Measurements from ENCODE around the gene ST6GALNAC3. TPM values are rescaled to one million over a fixed set of nuclear protein-coding genes. Genes with fewer than 3 reads are reported as not detected.

The ST6GALNAC3 gene
- total RNA-seq, 1 donor from 2014 or later = 22.0 TPM

DNA sequence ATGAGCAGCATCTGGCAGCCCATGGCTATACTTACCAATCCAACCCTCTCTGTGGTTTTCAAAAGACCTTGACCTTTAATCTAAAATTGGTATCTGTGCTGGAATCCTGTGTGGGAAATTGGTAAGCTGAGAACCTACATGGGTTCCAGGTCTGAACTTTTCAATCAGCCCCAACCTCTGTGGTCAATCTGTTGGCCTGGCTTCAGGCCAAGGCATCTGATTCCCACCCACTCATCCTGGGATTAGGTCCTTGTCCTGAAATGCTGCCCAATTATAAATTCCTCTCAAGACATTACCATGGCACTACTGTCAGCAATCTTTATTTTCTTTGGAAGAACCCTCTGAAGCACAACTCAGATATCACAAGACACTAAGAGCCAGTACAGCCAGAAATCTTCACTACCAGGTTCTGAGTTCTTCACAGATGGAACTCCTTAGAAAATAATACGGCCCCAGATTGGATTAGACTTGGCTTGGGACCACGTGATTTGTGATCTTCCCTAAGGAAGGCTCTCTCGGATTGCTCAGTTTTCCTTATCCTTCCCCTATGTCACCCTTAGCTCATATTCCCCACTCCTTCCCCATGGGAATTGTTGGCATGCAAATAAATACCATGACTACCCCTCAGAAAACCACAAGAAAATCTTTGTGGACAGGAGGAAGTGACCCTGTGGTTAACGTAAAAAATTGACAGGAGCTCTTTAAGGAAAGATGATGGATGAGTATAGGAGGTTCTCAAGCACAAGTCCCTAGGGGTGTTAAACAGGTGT, 584.8 kb downstream of the ST6GALNAC3 start:
- no peaks in the 10 kb centered on the region for H3K36me3 Mint-ChIP-seq (ENCODE audit: low read depth)
- no peak for DNase-seq (ENCODE audit: low read depth, low spot score)
- TF ChIP-seq, protein P1, sequence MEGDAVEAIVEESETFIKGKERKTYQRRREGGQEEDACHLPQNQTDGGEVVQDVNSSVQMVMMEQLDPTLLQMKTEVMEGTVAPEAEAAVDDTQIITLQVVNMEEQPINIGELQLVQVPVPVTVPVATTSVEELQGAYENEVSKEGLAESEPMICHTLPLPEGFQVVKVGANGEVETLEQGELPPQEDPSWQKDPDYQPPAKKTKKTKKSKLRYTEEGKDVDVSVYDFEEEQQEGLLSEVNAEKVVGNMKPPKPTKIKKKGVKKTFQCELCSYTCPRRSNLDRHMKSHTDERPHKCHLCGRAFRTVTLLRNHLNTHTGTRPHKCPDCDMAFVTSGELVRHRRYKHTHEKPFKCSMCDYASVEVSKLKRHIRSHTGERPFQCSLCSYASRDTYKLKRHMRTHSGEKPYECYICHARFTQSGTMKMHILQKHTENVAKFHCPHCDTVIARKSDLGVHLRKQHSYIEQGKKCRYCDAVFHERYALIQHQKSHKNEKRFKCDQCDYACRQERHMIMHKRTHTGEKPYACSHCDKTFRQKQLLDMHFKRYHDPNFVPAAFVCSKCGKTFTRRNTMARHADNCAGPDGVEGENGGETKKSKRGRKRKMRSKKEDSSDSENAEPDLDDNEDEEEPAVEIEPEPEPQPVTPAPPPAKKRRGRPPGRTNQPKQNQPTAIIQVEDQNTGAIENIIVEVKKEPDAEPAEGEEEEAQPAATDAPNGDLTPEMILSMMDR (conservative IDR thresholded peaks at IDR 0.05) = no peak
- H3K27me3 Mint-ChIP-seq (ENCODE audit: low read depth) = no peaks in the 10 kb centered on the region
- H3K4me3 Mint-ChIP-seq = no peak overlapping the region
- no peak overlapping the region for H3K27ac Mint-ChIP-seq (ENCODE audit: unreplicated experiment)
- peaks cover 10% of the 10 kb centered on the region for H3K9me3 Mint-ChIP-seq
- peaks cover 10% of the 10 kb centered on the region for H3K4me1 Mint-ChIP-seq

DNA sequence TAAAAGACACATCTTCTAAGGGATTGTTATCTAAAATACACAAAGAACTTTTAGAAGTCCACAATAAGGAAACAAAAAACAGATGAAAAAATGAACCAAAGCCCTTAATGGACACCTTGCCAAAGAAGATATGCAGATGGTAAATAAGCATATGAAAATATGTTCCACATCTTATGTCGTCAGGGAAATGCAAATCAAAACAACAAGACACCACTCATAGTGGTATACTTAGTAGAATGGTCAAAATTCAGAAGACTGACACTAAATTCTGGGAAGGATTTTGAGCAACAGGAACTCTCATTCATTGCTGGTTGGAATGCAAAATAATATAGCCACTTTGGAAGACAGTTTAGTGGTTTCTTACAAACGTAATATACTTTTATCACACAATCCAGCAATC, 587.0 kb downstream of the ST6GALNAC3 start:
- Mint-ChIP-seq H3K27me3 (ENCODE audit: low read depth) (no peaks in the 10 kb centered on the region), H3K27ac (ENCODE audit: unreplicated experiment) (no peak overlapping the region), H3K36me3 (ENCODE audit: low read depth) (no peaks in the 10 kb centered on the region), H3K4me3 (no peak overlapping the region), H3K9me3 (peaks cover 10% of the 10 kb centered on the region), H3K4me1 (peaks cover 10% of the 10 kb centered on the region)
- DNase-seq (ENCODE audit: low read depth, low spot score) = no peak
- TF ChIP-seq, protein P1 (conservative IDR thresholded peaks at IDR 0.05) = no peak

DNA sequence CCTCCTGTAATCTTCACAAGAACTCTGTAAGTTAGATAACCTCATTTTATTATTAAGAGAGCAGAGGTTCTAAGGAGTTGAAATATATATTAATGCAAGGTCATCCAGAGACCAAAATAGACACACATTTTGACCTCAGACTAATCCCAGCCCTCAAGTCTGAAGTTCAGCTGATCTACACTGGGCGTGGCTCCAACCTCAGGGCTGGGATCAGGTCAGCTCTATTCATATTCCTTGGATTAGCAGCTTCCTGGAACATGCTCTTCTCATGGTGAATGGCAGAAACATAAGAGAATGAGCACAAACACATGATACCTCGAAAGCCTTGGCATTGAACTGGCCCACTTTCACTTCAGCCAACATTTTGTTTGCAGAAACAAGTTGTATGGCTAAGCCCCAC, 592.0 kb downstream of the ST6GALNAC3 start:
- Mint-ChIP-seq H3K9me3 (peaks cover 6% of the 10 kb centered on the region), H3K4me1 (peaks cover 13% of the 10 kb centered on the region), H3K27ac (ENCODE audit: unreplicated experiment) (no peak overlapping the region)

DNA sequence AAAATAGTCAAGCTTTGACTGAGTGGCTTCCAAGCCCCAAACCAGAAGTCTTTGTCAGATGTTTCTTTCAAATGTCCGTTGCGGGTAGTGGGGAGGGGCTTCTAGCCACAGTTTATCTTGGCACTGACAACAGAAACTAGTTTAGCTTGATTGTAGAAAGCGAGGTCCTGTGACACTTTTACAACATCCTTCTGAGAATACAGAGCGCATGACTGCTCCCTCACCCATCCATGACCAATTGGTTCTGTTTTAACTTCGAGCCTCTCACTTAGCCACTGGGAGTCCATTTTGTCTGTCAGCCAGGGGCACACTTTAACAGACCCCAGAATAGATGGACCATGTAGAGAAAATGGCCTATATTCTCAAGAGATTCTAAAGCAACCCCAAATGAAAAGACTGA, 593.5 kb downstream of the ST6GALNAC3 start:
- no peak for DNase-seq (ENCODE audit: low read depth, low spot score)
- TF ChIP-seq, protein P1 (conservative IDR thresholded peaks at IDR 0.05) = no peak
- H3K4me1 Mint-ChIP-seq = peaks cover 13% of the 10 kb centered on the region
- H3K36me3 Mint-ChIP-seq (ENCODE audit: low read depth) = no peaks in the 10 kb centered on the region
- H3K9me3 Mint-ChIP-seq = peaks cover 4% of the 10 kb centered on the region
- no peak overlapping the region for H3K27ac Mint-ChIP-seq (ENCODE audit: unreplicated experiment)
- no peak overlapping the region for H3K4me3 Mint-ChIP-seq
- no peaks in the 10 kb centered on the region for H3K27me3 Mint-ChIP-seq (ENCODE audit: low read depth)

More for the DNA sequence above, 592.0 kb downstream of the ST6GALNAC3 start:
- Mint-ChIP-seq H3K4me3 (no peak overlapping the region), H3K27me3 (ENCODE audit: low read depth) (no peaks in the 10 kb centered on the region), H3K36me3 (ENCODE audit: low read depth) (no peaks in the 10 kb centered on the region)
- TF ChIP-seq, protein P1 (conservative IDR thresholded peaks at IDR 0.05) = no peak
- no peak for DNase-seq (ENCODE audit: low read depth, low spot score)

DNA sequence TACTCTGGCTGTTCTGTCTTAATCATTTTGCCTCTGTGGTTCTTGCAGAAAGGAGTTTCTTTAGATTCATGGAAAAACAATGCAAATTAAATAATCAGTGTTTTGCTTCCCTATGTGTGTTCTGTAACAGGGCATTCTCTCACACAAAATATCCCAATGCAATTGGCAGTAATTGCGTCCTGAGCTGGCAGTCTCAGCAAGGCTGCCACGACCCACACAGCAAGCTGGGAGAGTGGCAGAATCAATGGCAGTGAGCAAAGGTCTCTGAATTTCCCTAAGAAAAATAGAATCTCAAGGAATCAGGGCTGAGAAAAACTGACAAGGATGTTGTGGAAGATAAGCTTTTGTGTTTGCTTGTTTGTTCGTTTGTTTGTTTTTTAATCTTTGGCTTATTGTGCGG, 594.6 kb downstream of the ST6GALNAC3 start:
- TF ChIP-seq, protein P1 (conservative IDR thresholded peaks at IDR 0.05) = no peak
- Mint-ChIP-seq H3K4me3 (no peak overlapping the region), H3K36me3 (ENCODE audit: low read depth) (no peaks in the 10 kb centered on the region), H3K4me1 (peaks cover 13% of the 10 kb centered on the region), H3K27me3 (ENCODE audit: low read depth) (no peaks in the 10 kb centered on the region), H3K9me3 (peaks cover 2% of the 10 kb centered on the region), H3K27ac (ENCODE audit: unreplicated experiment) (no peak overlapping the region)
- DNase-seq (ENCODE audit: low read depth, low spot score) = no peak

All from neural crest cell (in vitro differentiated cells).